K562 (cell line): ENCODE results near the gene EXOSC1. TPM values are rescaled to one million over a fixed set of nuclear protein-coding genes. Genes with fewer than 3 reads are reported as not detected.

Source experiments
- CBFB ChIP-seq: sonication (generic); formaldehyde crosslinking; IDR thresholded peaks from 2 replicates; pipeline ENCODE4 v1.4.0; 2020; ENCODE audit warnings: mild to moderate bottlenecking, missing genetic modification reagents
- CREB1 ChIP-seq, 2 experiments: sonication (generic) in 1 of 2; formaldehyde crosslinking in 1 of 2; IDR thresholded peaks; 2 replicates each; pipeline versions ENCODE4 v1.6.1 to v1.8.0; 2012 to 2022; ENCODE audit warnings: inconsistent platforms in 1 of 2, mild to moderate bottlenecking in 1 of 2, missing genetic modification reagents in 1 of 2, moderate library complexity in 1 of 2
- CREBBP ChIP-seq: IDR thresholded peaks from one replicate; pipeline ENCODE4 v1.6.1; 2012; ENCODE audit warnings: low read depth, mild to moderate bottlenecking, control low read depth, inconsistent platforms, low read length
- CTCFL ChIP-seq: IDR thresholded peaks from 2 replicates; pipeline ENCODE4 v1.6.1; 2011; ENCODE audit warnings: borderline replicate concordance, low read depth, mild to moderate bottlenecking, moderate library complexity, low read length; ENCODE audit not compliant: insufficient read depth, poor library complexity, severe bottlenecking
- ELF2 ChIP-seq: fragments of 250-450 bp; sonication (Bioruptor Pico); IDR thresholded peaks from 2 replicates; pipeline ENCODE4 v1.5.0; 2021; ENCODE audit warnings: mild to moderate bottlenecking
- HDGF ChIP-seq: fragments of 450-650 bp; IDR thresholded peaks from 2 replicates; pipeline ENCODE4 v1.6.1; 2016
- HEY1 ChIP-seq: fragments of 250-450 bp; sonication (Bioruptor Pico); IDR thresholded peaks from 2 replicates; pipeline ENCODE4 v1.5.0; 2020; ENCODE audit warnings: mild to moderate bottlenecking, moderate library complexity, borderline replicate concordance
- HMGXB4 ChIP-seq: sonication (generic); formaldehyde crosslinking; IDR thresholded peaks from 2 replicates; pipeline ENCODE4 v1.8.1; 2023; ENCODE audit warnings: mild to moderate bottlenecking, missing genetic modification reagents
- KAT7 ChIP-seq: sonication (generic); formaldehyde crosslinking; IDR thresholded peaks from 2 replicates; pipeline ENCODE4 v1.8.0; 2022; ENCODE audit warnings: missing genetic modification reagents, mild to moderate bottlenecking, borderline replicate concordance
- KLF16 ChIP-seq: IDR thresholded peaks from 2 replicates; pipeline ENCODE4 v1.6.1; 2016; ENCODE audit warnings: antibody characterized with exemption
- MAZ ChIP-seq, 2 experiments: fragments of 450-650 bp in 1 of 2; sonication (generic) in 1 of 2; formaldehyde crosslinking; IDR thresholded peaks in 1 of 2; conservative IDR thresholded peaks in 1 of 2; 2 replicates each; pipeline versions ENCODE4 v1.4.0 to v1.5.0; 2020; ENCODE audit warnings: mild to moderate bottlenecking in 1 of 2, missing genetic modification reagents in 1 of 2
- NCOA6 ChIP-seq: fragments of 450-650 bp; IDR thresholded peaks from 2 replicates; pipeline ENCODE4 v1.6.1; 2017; ENCODE audit warnings: mild to moderate bottlenecking
- NUFIP1 ChIP-seq: fragments of 450-650 bp; IDR thresholded peaks from 2 replicates; pipeline ENCODE4 v1.6.1; 2018; ENCODE audit not compliant: partially characterized antibody
- PHF20 ChIP-seq: fragments of 450-650 bp; IDR thresholded peaks from 2 replicates; pipeline ENCODE4 v1.6.1; 2018; ENCODE audit not compliant: partially characterized antibody
- RBM22 ChIP-seq: fragments of 200-400 bp; formaldehyde crosslinking; IDR thresholded peaks from 2 replicates; pipeline ENCODE4 v1.6.1; 2018; ENCODE audit warnings: low read length, low read depth; ENCODE audit not compliant: poor library complexity, severe bottlenecking
- SMAD4 ChIP-seq: fragments of 250-450 bp; sonication (Bioruptor Pico); conservative IDR thresholded peaks from 2 replicates; pipeline ENCODE4 v1.8.0; 2021; ENCODE audit warnings: inconsistent platforms, mild to moderate bottlenecking, moderate library complexity
- ZFP30 ChIP-seq: fragments of 250-450 bp; sonication (Bioruptor Pico); IDR thresholded peaks from 2 replicates; pipeline ENCODE4 v1.8.0; 2022; ENCODE audit warnings: moderate library complexity, mild to moderate bottlenecking, inconsistent platforms, borderline replicate concordance
- ZNF197 ChIP-seq: fragments of 200-800 bp; sonication (Bioruptor generic); IDR thresholded peaks from 2 replicates; pipeline ENCODE4 v1.6.1; 2016; ENCODE audit warnings: low read depth, missing genetic modification characterization, missing compliant biosample characterization
- polyA plus RNA-seq, 8 experiments: library from polyadenylated mRNA; depleted of rRNA in 4 of 8; stranded (reverse) in 5 of 8; unstranded in 3 of 8; fragments of >200 nt; fragmentation: Nextera tagmentation in 2 of 8; fragmentation: Illumina TruSeq in 1 of 8; extraction: Ambion mirVana in 2 of 8; extraction: Trizol in 1 of 8; gene quantifications; 2 replicates each; pipeline versions ENCODE4 v1.2.1 to v1.2.3, GENCODE V29; 2011 to 2014; ENCODE audit warnings: inconsistent platforms in 1 of 8, missing spikeins in 1 of 8
- total RNA-seq, 7 experiments: library from RNA; depleted of rRNA in 6 of 7; stranded (reverse); fragments of >200 nt in 6 of 7; fragmentation: Illumina TruSeq in 2 of 7; extraction: Trizol in 2 of 7; gene quantifications; 2 replicates each; pipeline versions ENCODE4 v1.2.1 to v1.2.3, GENCODE V29; 2011 to 2021; ENCODE audit warnings: low replicate concordance in 1 of 7

EXOSC1 gene
- total and polyA plus RNA-seq, 9 of the 15 experiments (the other 6 are each of a cell fraction or from before 2014, with no cell fraction given) = 44.3 to 117 (median 67.0) TPM

- no peak for TF ChIP-seq ZNF197 (CRISPR knock-in tag)
- no peak for TF ChIP-seq KAT7 (CRISPR knock-in tag)
- no peak for TF ChIP-seq CREB1 (IDR thresholded peaks at IDR 0.05)
- no peak for TF ChIP-seq CREB1 (CRISPR knock-in tag; IDR thresholded peaks at IDR 0.05)
- TF ChIP-seq PHF20 = peak; percentile 79
- TF ChIP-seq HMGXB4 = no peak
- 0 out of 2 replicates have a peak, but pooled peaks have one; percentile 9 for TF ChIP-seq SMAD4 (CRISPR knock-in tag)
- no peak for TF ChIP-seq ELF2
- no peak for TF ChIP-seq CTCFL
- no peak for TF ChIP-seq RBM22
- no peak for TF ChIP-seq ZFP30
- TF ChIP-seq CREBBP = no peak
- 0 out of 4 replicates have a peak, but pooled peaks of 1 of the 2 experiments have one; percentile 14 for TF ChIP-seq MAZ (CRISPR knock-in tag; conservative IDR thresholded peaks at IDR 0.05 in 1 of 2, IDR thresholded peaks at IDR 0.05 in 1 of 2)
- no peak for TF ChIP-seq NCOA6
- TF ChIP-seq KLF16 = no peak
- no peak for TF ChIP-seq CBFB (CRISPR knock-in tag)
- TF ChIP-seq HDGF = no peak
- no peak for TF ChIP-seq NUFIP1
- TF ChIP-seq HEY1 (CRISPR knock-in tag) = no peak
These were observed at the start of gene EXOSC1, which contains the start of gene ZDHHC16 (continued) for GRCh38 chr10:97445722-97446639.
